HepG2 (cell line): ENCODE measurements around the gene AGT. TPM values are rescaled to one million over a fixed set of nuclear protein-coding genes. Genes with fewer than 3 reads are reported as not detected.

ENCODE experiments used
- EP300 ChIP-seq, 3 experiments: sonication (generic) in 1 of 3; formaldehyde crosslinking in 1 of 3; IDR thresholded peaks; 2 replicates each; pipeline versions ENCODE4 v1.5.1 to v1.6.1; 2011 to 2020; ENCODE audit warnings: low read depth in 2 of 3, low read length in 2 of 3, borderline replicate concordance in 1 of 3, improper control_type of control experiment in 1 of 3, mild to moderate bottlenecking in 1 of 3, missing genetic modification reagents in 1 of 3, moderate library complexity in 1 of 3
- ISL2 ChIP-seq: sonication (generic); formaldehyde crosslinking; IDR thresholded peaks from 2 replicates; pipeline ENCODE4 v1.5.0; 2020; ENCODE audit warnings: missing genetic modification reagents
- MATR3 ChIP-seq: sonication (generic); formaldehyde crosslinking; IDR thresholded peaks from 2 replicates; pipeline ENCODE4 v1.4.0; 2020; ENCODE audit warnings: missing genetic modification reagents
- MIER3 ChIP-seq: IDR thresholded peaks from 2 replicates; pipeline ENCODE4 v1.6.1; 2016; ENCODE audit warnings: missing compliant biosample characterization, borderline replicate concordance
- NFIC ChIP-seq: IDR thresholded peaks from 2 replicates; pipeline ENCODE4 v1.6.1; 2012; ENCODE audit warnings: mild to moderate bottlenecking, low read length, inconsistent platforms
- PAF1 ChIP-seq: IDR thresholded peaks from 2 replicates; pipeline ENCODE4 v1.6.1; 2016; ENCODE audit warnings: missing genetic modification reagents, missing compliant biosample characterization
- SRF ChIP-seq: IDR thresholded peaks from 2 replicates; pipeline ENCODE4 v1.6.1; 2011; ENCODE audit warnings: mild to moderate bottlenecking, low read depth, low read length, moderate library complexity
- ZBTB7B ChIP-seq: sonication (generic); formaldehyde crosslinking; IDR thresholded peaks from 2 replicates; pipeline ENCODE4 v1.4.0; 2020; ENCODE audit warnings: missing genetic modification reagents
- ZMAT5 ChIP-seq: sonication (generic); formaldehyde crosslinking; IDR thresholded peaks from 2 replicates; pipeline ENCODE4 v1.5.0; 2020; ENCODE audit warnings: mild to moderate bottlenecking, low read depth, missing genetic modification reagents, borderline replicate concordance
- ZNF10 ChIP-seq: sonication (generic); formaldehyde crosslinking; IDR thresholded peaks from 2 replicates; pipeline ENCODE4 v1.4.0; 2020; ENCODE audit warnings: mild to moderate bottlenecking, low read depth, missing genetic modification reagents, borderline replicate concordance
- ZNF446 ChIP-seq: sonication (generic); formaldehyde crosslinking; IDR thresholded peaks from 2 replicates; pipeline ENCODE4 v1.5.0; 2020; ENCODE audit warnings: mild to moderate bottlenecking, missing genetic modification reagents
- ZNF577 ChIP-seq: sonication (generic); formaldehyde crosslinking; IDR thresholded peaks from 2 replicates; pipeline ENCODE4 v1.4.0; 2020; ENCODE audit warnings: mild to moderate bottlenecking, low read depth, missing genetic modification reagents, borderline replicate concordance
- ZNF609 ChIP-seq: sonication (generic); formaldehyde crosslinking; IDR thresholded peaks from 2 replicates; pipeline ENCODE4 v1.4.0; 2020; ENCODE audit warnings: mild to moderate bottlenecking, missing genetic modification reagents, borderline replicate concordance
- ZSCAN9 ChIP-seq: IDR thresholded peaks from 2 replicates; pipeline ENCODE4 v1.6.1; 2016; ENCODE audit warnings: borderline replicate concordance
- polyA plus RNA-seq, 8 experiments: library from polyadenylated mRNA; depleted of rRNA in 3 of 8; stranded (reverse) in 7 of 8; unstranded in 1 of 8; fragments of >200 nt; fragmentation: Illumina TruSeq in 4 of 8; extraction: Trizol in 4 of 8; gene quantifications; 2 replicates each; pipeline versions ENCODE4 v1.2.1 to v1.2.3, GENCODE V29; 2011 to 2016; ENCODE audit warnings: low read depth in 4 of 8, missing spikeins in 1 of 8, mixed read lengths in 1 of 8; ENCODE audit not compliant: insufficient read depth in 1 of 8
- total RNA-seq, 5 experiments: library from RNA; depleted of rRNA; stranded (reverse); fragments of >200 nt; fragmentation: Illumina TruSeq; extraction: Trizol; gene quantifications; 2 replicates each; pipeline ENCODE4 v1.2.3, GENCODE V29; 2016; ENCODE audit warnings: low read depth in 1 of 5
- TF ChIP-seq, protein P1 (sequence below): sonication (generic); formaldehyde crosslinking; IDR thresholded peaks from 2 replicates; pipeline ENCODE4 v1.4.0; 2020; ENCODE audit warnings: missing genetic modification reagents, borderline replicate concordance
- TF ChIP-seq, protein P2 (sequence below): IDR thresholded peaks from 2 replicates; pipeline ENCODE4 v1.6.1; 2016; ENCODE audit warnings: missing biosample characterization, missing genetic modification reagents, low read depth

AGT gene
- total and polyA plus RNA-seq, 2 of the 13 experiments (the other 11 are each of a cell fraction or from before 2014, with no cell fraction given): 892 to 2,071 TPM

- no peak for TF ChIP-seq ZMAT5 (CRISPR knock-in tag)
- 0 out of 2 replicates have a peak, but pooled peaks have one; percentile 28 for TF ChIP-seq MIER3
- TF ChIP-seq ZNF10 (CRISPR knock-in tag): no peak
- 0 out of 2 replicates have a peak, but pooled peaks have one; percentile 69 for TF ChIP-seq NFIC
- peak in 1 of 2 experiments; percentile 84; a peak in 2 of 4 replicates for TF ChIP-seq EP300 (IDR thresholded peaks at IDR 0.05; ENCODE audit: low read depth in 2 of 2, low read length in 2 of 2)
- no peak for TF ChIP-seq EP300 (CRISPR knock-in tag; IDR thresholded peaks at IDR 0.05; ENCODE audit: borderline replicate concordance)
- TF ChIP-seq PAF1: no peak
- TF ChIP-seq ZSCAN9: peak; percentile 52; the same call in 1 of the 2 replicates
- TF ChIP-seq MATR3 (CRISPR knock-in tag): no peak
- TF ChIP-seq, protein P1, sequence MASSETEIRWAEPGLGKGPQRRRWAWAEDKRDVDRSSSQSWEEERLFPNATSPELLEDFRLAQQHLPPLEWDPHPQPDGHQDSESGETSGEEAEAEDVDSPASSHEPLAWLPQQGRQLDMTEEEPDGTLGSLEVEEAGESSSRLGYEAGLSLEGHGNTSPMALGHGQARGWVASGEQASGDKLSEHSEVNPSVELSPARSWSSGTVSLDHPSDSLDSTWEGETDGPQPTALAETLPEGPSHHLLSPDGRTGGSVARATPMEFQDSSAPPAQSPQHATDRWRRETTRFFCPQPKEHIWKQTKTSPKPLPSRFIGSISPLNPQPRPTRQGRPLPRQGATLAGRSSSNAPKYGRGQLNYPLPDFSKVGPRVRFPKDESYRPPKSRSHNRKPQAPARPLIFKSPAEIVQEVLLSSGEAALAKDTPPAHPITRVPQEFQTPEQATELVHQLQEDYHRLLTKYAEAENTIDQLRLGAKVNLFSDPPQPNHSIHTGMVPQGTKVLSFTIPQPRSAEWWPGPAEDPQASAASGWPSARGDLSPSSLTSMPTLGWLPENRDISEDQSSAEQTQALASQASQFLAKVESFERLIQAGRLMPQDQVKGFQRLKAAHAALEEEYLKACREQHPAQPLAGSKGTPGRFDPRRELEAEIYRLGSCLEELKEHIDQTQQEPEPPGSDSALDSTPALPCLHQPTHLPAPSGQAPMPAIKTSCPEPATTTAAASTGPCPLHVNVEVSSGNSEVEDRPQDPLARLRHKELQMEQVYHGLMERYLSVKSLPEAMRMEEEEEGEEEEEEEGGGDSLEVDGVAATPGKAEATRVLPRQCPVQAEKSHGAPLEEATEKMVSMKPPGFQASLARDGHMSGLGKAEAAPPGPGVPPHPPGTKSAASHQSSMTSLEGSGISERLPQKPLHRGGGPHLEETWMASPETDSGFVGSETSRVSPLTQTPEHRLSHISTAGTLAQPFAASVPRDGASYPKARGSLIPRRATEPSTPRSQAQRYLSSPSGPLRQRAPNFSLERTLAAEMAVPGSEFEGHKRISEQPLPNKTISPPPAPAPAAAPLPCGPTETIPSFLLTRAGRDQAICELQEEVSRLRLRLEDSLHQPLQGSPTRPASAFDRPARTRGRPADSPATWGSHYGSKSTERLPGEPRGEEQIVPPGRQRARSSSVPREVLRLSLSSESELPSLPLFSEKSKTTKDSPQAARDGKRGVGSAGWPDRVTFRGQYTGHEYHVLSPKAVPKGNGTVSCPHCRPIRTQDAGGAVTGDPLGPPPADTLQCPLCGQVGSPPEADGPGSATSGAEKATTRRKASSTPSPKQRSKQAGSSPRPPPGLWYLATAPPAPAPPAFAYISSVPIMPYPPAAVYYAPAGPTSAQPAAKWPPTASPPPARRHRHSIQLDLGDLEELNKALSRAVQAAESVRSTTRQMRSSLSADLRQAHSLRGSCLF (CRISPR knock-in tag): no peak
- TF ChIP-seq, protein P2, sequence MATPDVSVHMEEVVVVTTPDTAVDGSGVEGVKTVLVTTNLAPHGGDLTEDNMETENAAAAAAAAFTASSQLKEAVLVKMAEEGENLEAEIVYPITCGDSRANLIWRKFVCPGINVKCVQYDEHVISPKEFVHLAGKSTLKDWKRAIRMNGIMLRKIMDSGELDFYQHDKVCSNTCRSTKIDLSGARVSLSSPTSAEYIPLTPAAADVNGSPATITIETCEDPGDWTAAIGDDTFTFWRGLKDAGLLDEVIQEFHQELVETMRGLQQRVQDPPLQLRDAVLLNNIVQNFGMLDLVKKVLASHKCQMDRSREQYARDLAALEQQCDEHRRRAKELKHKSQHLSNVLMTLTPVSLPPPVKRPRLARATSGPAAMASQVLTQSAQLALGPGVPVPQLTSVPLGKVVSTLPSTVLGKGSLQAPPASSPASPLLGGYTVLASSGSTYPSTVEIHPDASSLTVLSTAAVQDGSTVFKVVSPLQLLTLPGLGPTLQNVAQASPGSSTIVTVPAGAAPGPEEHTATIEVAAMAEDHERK (CRISPR knock-in tag): no peak
- TF ChIP-seq ZNF446 (CRISPR knock-in tag): no peak
- TF ChIP-seq ISL2 (CRISPR knock-in tag): peak; percentile 89
- TF ChIP-seq ZNF577: no peak
- TF ChIP-seq ZNF609 (CRISPR knock-in tag): peak; percentile 48; the same call in 1 of the 2 replicates
- 0 out of 2 replicates have a peak, but pooled peaks have one; percentile 24 for TF ChIP-seq ZBTB7B (CRISPR knock-in tag)
- TF ChIP-seq SRF: no peak
These were observed 33.5 kb downstream of the AGT start (continued) for GRCh38 chr1:230680300-230681025.
